NCI-H2081 (cell line): Measurements from ENCODE around the gene NTSR2.

ENCODE experiments used
- DNase-seq, 2 experiments: peaks; one replicate each; lab custom pipeline; 2025; lab: John Stamatoyannopoulos, UW

NTSR2 gene

GRCh38 chr2:11699686-11700670 lies 30.0 kb upstream of the NTSR2 start:
- no peak for DNase-seq

DNA sequence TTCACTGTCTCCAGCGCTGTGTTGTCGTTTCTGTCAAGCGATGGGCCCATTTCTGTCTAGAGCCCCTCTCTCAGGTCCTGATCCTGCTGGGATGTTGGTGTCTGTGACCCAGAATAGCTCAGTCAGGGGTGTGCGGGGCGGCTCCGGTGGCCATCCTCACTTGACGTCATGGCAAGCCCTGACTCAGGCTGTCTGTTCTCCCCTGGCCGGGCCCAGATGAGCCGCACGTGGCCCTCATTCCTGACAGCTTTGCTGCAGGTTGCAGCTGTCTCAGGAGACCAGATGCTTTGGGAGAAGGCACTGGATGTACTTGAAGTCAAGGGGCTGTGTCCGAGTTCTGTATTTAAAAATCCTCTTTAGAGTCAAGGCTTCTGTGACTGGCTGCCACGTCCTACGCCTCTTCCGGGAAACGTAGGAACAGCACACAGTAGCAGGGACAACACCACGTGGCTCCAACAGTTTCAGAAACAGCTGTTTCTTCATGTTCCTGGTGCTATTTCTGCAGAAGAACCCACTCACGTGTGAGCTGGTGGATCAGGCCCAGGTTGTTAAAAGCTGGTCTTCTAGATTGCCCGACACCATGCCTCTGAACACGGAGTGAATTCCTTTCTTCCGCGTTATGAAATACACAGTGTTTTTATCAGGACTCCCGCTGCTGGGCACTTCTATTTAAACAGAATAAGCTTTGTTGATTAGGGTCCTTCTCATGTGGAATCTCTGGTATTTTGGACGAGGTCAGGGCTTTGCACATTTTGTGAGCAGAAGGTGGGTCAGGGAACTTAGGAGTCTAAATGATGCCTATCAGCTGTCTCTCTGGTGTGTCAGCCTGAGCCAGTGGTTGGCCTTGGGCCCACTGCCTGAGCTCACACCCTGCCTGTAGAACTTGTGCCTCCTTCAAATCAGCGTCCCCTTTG lies 28.3 kb upstream of the NTSR2 start:
- DNase-seq, result no peak

DNA sequence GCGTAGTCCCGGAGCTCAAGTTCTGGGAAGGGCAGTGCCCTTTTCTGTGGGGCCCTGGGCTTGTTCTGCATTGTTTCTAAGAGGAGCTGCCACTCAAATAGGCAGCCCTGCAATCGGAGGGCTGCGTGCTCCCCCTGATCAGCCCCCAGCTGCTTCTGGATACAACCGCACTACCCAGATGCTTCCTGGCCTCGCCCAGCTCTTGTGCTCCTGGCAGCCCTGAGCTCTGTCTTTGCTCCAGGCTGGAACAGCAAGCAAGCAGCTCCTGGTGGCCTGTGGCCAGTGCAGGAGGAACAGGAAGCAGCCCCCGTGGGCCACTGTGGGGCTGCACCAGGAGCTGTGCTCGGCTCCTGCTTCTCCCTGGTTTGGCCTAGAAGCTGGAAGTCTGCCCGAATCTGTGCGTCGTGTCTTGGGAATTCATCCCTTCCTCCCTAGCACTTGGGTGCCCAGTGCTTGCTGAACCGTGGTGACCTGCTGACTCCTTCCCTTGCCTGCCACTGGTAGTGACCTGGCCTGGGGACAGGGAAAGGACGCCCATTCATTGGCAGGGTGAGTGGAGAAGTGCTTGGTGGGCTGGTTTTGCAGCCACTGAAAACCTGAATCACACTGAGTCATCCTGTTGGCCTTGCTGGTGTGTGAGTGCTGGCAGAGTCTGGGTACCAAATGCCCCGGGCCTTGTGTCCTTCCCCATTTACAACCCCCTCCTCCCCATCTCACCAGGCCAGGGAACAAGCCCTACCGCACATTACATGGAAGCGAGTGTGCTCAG lies 27.3 kb upstream of the NTSR2 start:
- no peak for DNase-seq

- no peak for DNase-seq
Measured at GRCh38 chr2:11696736-11697102, 26.7 kb upstream of the NTSR2 start.

GRCh38 chr2:11695576-11695975 lies 25.6 kb upstream of the NTSR2 start:
- DNase-seq, result no peak

DNA sequence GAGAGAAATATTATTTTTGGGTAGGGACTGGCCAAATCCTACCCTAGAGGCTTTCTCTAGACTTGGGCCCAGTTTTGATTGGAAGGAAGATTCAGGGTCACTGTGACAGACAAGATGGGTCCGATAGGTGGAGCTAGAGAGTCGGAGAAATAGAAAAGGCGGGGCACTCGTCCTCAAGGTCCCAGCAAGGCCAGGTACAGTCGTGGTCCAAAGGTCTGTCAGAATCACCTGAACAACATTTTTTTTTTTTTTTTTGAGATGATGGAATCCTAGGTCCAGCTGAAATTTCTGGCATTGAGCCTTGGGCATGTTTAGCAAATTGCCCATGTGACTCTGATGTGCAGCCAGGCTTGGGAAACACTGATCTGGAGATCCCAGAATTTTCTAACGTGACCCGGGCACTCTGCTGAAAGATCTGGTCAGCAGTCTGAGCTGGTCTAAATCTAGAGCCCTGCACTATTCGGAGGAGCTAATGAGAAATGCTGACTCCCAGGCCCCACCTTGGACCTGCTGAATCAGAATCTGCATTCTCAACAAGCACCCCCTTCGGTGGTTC lies 23.0 kb upstream of the NTSR2 start:
- DNase-seq, result peak; percentile 71 to 79

DNA sequence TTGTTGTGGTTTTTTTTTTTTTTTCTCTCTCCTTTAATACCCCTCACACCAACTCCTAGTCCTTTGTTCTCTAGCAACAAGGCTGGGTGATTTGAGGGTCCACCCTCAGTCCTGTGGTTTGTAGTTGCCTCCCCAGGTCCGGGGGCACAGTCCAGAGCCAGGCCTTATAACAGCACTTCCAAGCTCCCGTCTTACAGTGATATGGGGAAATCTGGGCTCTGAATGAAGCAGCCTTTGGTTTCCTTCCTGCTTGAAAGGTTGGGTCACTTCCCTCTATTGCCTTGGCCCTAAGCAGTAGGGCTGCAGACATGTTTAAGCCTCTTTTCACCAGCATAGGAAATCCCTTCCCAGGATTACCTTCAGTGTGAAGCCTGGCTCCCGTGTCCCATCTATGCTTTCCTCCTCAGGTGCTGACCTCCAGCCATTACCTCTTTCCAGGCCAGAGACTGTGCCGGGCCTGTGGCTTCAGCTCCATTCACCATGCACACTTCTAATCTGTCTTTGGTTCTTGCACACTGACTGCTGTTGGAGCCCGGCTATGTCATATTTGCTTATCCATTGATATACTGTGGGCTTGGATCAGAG lies 21.2 kb upstream of the NTSR2 start:
- DNase-seq, result no peak

DNA sequence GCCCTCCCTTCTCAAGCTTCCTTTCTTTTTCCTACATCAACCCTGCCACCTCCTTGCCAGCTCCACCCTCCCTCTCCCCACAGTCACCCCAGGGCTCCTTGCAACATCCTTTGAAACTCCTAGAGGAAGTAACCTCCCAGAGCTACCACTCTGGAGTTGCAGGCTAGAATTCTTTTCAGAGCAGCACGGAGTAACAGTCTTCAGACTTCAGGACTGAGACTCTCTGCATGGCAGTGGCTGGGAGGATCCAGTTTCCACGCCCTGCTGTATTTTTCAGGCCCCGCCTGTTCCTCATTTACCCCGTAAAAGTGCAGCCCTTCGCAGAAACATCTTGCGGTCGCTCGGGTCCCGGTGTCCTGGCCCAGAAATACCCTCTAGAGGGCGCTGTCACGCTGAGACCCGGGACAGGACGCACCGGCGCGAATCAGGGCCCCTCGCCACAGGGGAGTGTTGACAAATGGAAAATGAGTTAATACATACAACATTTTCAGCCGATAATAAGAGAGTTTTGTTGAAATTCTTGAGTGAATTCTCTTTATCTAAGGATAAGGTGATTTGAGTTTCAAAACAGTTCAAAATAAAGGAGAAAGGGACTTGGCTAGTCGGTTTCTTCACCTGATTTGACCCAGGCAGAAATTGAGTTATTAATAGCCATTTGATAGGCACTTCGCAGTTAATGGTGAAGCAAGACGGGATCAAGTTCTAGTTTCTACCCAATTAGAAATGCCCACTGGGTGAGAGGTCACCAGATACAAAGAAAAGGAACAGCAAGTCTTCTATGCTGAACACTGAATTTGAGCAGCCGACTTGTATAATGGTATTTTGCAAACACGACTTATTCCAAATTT lies 18.5 kb upstream of the NTSR2 start:
- DNase-seq, result peak; percentile 61 to 71

DNA sequence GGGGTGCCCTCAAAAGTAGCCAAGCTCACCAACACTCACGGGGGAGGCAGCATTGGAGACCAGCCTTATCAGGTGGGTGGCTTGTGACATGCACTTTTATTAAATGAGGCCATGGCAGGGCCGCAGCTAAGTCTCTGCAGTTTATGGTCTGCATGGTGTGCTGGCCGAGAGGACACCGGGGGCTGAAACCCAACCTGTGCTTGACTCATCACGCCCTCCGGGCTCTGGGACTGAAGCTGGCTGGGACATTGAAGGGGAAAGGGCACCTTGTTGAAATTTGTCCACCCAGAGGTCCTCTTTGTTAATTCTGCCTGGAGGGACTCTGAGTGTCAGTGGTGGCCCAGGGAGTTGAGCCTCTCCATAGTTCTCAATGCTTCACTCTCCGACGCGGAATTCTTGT lies 17.7 kb upstream of the NTSR2 start:
- no peak for DNase-seq

DNA sequence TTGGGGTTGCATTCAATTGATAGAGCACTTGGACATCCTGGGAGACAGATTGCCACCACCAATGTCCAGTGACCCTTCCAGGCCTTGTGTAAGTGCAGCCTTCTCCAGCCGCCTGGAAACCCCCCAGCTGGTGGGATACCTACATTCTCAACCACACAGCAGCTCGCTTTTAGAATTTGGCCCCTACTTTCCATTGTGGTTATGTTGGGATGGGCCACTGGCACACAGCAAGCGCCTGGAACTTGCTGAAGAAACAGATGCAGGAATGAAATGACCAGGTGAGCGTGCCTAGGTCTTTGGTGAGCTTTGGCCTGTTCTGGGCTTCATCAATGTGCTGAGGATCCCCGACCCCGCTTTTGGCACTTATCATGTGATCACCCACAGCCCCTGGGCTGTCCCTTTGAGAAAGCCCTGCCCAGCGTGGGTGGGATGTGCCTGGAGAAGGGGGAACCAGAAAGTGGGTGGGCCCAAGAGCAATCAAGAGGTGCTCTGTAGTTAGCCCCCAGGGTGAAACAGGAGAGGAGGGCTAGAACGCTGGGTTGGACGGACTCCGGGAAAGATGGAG lies 16.0 kb upstream of the NTSR2 start:
- no peak for DNase-seq

GRCh38 chr2:11684894-11685460 lies 15.0 kb upstream of the NTSR2 start:
- no peak for DNase-seq

DNA sequence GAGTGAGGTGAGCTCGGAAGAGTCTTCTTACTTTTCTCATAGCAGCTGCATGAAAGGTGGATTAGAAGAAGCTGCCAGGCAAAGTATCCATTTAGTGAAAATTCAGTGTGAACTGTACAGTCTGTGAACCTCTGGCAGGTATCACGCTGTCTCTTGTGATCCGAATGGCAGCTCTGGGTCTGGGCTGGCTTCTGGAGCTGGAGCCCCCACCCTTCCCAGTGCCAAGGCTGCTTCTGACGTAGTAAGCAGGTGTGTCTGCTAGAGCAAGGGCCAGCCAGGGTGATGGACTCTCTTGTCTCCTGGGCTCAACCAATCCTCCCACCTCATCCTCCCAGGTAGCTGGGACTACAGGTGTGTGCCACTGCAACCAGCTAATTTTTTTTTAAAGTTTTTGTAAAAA lies 14.0 kb upstream of the NTSR2 start:
- no peak for DNase-seq

- DNase-seq, result no peak
Measured at GRCh38 chr2:11683476-11683875, 13.5 kb upstream of the NTSR2 start.

- no peak for DNase-seq
Measured at GRCh38 chr2:11682590-11682915, 12.6 kb upstream of the NTSR2 start.

GRCh38 chr2:11681722-11682589 lies 12.0 kb upstream of the NTSR2 start:
- DNase-seq, result peak; percentile 19 to 48

- no peak for DNase-seq
Measured at GRCh38 chr2:11680901-11681721, 11.1 kb upstream of the NTSR2 start.

DNA sequence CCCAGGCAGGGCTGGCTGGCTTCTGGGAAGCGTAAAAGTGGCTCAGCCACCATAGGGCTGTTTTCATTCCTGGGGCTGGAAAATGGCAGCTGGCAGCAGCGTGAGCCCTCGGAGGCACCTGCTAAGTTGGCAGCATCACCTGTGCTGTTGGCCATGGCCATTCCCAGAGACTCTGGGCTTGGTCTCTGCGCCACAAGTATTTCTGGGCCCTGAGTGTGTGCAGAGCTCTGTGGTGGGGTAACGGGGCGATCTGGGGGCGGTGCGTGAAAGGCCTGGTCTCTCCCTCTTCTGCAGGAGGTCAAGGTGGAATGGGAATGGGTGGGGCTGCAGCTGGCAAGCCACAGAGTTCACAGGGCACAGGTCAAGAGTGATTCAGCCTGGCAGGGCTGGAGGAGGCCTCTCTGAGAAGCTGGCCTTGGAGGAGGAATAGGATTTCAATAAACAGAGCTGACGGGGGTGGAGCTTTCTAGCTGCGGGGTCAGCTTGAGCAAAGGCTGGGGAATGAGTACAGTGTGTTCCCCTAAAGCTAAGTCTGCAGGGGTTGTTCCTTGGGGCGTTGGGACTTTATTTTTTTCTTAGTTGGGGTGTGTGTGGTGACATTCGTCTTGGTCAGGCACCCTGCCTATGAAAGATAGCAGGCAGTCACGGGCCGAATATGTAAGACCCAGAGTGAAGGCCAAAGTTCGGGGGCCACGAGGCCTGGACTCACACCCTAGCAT lies 10.3 kb upstream of the NTSR2 start:
- DNase-seq, result no peak
